ENCODE results near the gene AHI1. TPM values are rescaled to one million over a fixed set of nuclear protein-coding genes. Genes with fewer than 3 reads are reported as not detected.

Gene AHI1
- total RNA-seq, 1 experiment from 2014 or later = 18.8 TPM

- no peak for TF ChIP-seq MLX (CRISPR knock-in tag; IDR thresholded peaks at IDR 0.05)
- no peak for TF ChIP-seq ERG (CRISPR knock-in tag; IDR thresholded peaks at IDR 0.05)
Observed at GRCh38 chr6:135329851-135330803, 167.4 kb downstream of the AHI1 start (continued).

- Mint-ChIP-seq H3K36me3 (no peaks in the 10 kb centered on the region), H3K27ac (no peak overlapping the region), H3K4me1 (peaks cover 4% of the 10 kb centered on the region), H3K4me3 (no peak overlapping the region), H3K9me3 (peaks cover 12% of the 10 kb centered on the region), H3K27me3 (ENCODE audit: low read depth) (no peaks in the 10 kb centered on the region)
- ChIA-PET POLR2A (no interaction called here), CTCF (interaction anchor here (1.0 kb wide), 1 partner anchor 165 kb away, joined by 3 read pairs; no protein-coding TSS in a partner anchor)
- TF ChIP-seq FOXP4 (CRISPR knock-in tag; IDR thresholded peaks at IDR 0.05) = no peak
- TF ChIP-seq GTF2I (CRISPR knock-in tag; conservative IDR thresholded peaks at IDR 0.05) = no peak
- TF ChIP-seq ATF6 (CRISPR knock-in tag; IDR thresholded peaks at IDR 0.05) = no peak
- TF ChIP-seq RELA (CRISPR knock-in tag; IDR thresholded peaks at IDR 0.05; ENCODE audit: borderline replicate concordance) = no peak
- no peak for TF ChIP-seq NR2C2 (CRISPR knock-in tag; IDR thresholded peaks at IDR 0.05)
- no peak for TF ChIP-seq USF1 (CRISPR knock-in tag; IDR thresholded peaks at IDR 0.05)
- TF ChIP-seq MLX (CRISPR knock-in tag; IDR thresholded peaks at IDR 0.05) = no peak
- TF ChIP-seq PRDM15 (CRISPR knock-in tag; IDR thresholded peaks at IDR 0.05) = no peak
- no peak for ATAC-seq
- no peak for DNase-seq (ENCODE audit: low spot score)
Observed at GRCh38 chr6:135328136-135328535, 169.4 kb downstream of the AHI1 start.

Measured in WTC11 (cell line).